Iris pigment epithelial cell (primary cell): ENCODE data around the gene ICAM1.
"Not testable (repeated sequence)": the region's sequence is repeated elsewhere in the genome, so short reads cannot be mapped to it uniquely, and the experiment has no call there.

Experiments
- DNase-seq: peaks from one replicate; pipeline ENCODE4 v3.0.0-alpha.2; 2011; ENCODE audit warnings: low read depth

ICAM1 gene

GRCh38 chr19:10277795-10278589, 7.1 kb downstream of the ICAM1 start:
- DNase-seq = no peak

- no peak for DNase-seq
These were observed 8.0 kb downstream of the ICAM1 start for GRCh38 chr19:10278935-10279334.

- no peak for DNase-seq
These were observed 9.0 kb downstream of the ICAM1 start for GRCh38 chr19:10279737-10280442.

- not testable (repeated sequence) for DNase-seq
These were observed 11.1 kb downstream of the ICAM1 start for GRCh38 chr19:10282043-10282442.

GRCh38 chr19:10283301-10284064, 12.6 kb downstream of the ICAM1 start:
- DNase-seq = no peak

GRCh38 chr19:10284065-10284959, 13.4 kb downstream of the ICAM1 start:
- no peak for DNase-seq

GRCh38 chr19:10284960-10285278, 14.0 kb downstream of the ICAM1 start:
- DNase-seq = no peak

- no peak for DNase-seq
These were observed 14.5 kb downstream of the ICAM1 start for GRCh38 chr19:10285393-10285792.

- DNase-seq = peak; percentile 70
These were observed 16.1 kb downstream of the ICAM1 start, which contains the start of gene ICAM4 for GRCh38 chr19:10286803-10287737. TSS of gene ICAM4 (plus strand) at chr19:10286955. CDS start at chr19:10287013, 58 bp downstream.

- peak; percentile 83 for DNase-seq
These were observed 17.8 kb downstream of the ICAM1 start for GRCh38 chr19:10288662-10289166.

- peak; percentile 63 for DNase-seq
These were observed 18.4 kb downstream of the ICAM1 start for GRCh38 chr19:10289167-10289835.

GRCh38 chr19:10289836-10290356, 19.0 kb downstream of the ICAM1 start, which contains the start of gene ICAM5:
TSS of gene ICAM5 (plus strand) at chr19:10289952. CDS start at chr19:10290044, 92 bp downstream.
- no peak for DNase-seq

GRCh38 chr19:10290357-10290875, 19.5 kb downstream of the ICAM1 start:
- no peak for DNase-seq

- peak; percentile 41 for DNase-seq
These were observed 20.1 kb downstream of the ICAM1 start for GRCh38 chr19:10290876-10291553.

GRCh38 chr19:10291554-10292205, 20.8 kb downstream of the ICAM1 start:
- DNase-seq = no peak

GRCh38 chr19:10292206-10292788, 21.4 kb downstream of the ICAM1 start:
- DNase-seq = peak; percentile 78

GRCh38 chr19:10292789-10293636, 22.1 kb downstream of the ICAM1 start:
- no peak for DNase-seq
